Measurements from ENCODE around the gene SELENON. TPM values are rescaled to one million over a fixed set of nuclear protein-coding genes. Genes with fewer than 3 reads are reported as not detected.

Gene SELENON
- total and polyA plus RNA-seq, 9 of the 15 experiments (the other 6 are each of a cell fraction or from before 2014, with no cell fraction given): 0.43 to 26.7 (median 7.0) TPM

GRCh38 chr1:25811384-25812082, 11.5 kb downstream of the SELENON start (continued):
- TF ChIP-seq ZNF592 (IDR thresholded peaks at IDR 0.05): no peak
- no peak for TF ChIP-seq OTX1 (CRISPR knock-in tag; IDR thresholded peaks at IDR 0.05)
- no peak for TF ChIP-seq SNAPC5 (CRISPR knock-in tag; IDR thresholded peaks at IDR 0.05)
- TF ChIP-seq MAFF (IDR thresholded peaks at IDR 0.05; ENCODE audit: low read length): no peak
- TF ChIP-seq RBBP5 (IDR thresholded peaks at IDR 0.05; ENCODE audit: borderline replicate concordance, insufficient read depth, low read length, poor library complexity, severe bottlenecking): no peak
- no peak for TF ChIP-seq NCOA2 (IDR thresholded peaks at IDR 0.05; ENCODE audit: partially characterized antibody in 2 of 2)
- TF ChIP-seq STAG1 (CRISPR knock-in tag; IDR thresholded peaks at IDR 0.05; ENCODE audit: borderline replicate concordance): 0 out of 2 replicates have a peak, but pooled peaks have one; percentile 7

Measured in K562 (cell line).